Osteoblast (primary cell): ENCODE results near the gene TET2. TPM values are rescaled to one million over a fixed set of nuclear protein-coding genes. Genes with fewer than 3 reads are reported as not detected.

Source experiments
- DNase-seq: peaks from one replicate; pipeline ENCODE4 v3.0.0; 2011; ENCODE audit warnings: low spot score, mixed read lengths; ENCODE audit not compliant: insufficient read length; ENCODE audit errors: missing footprints
- H2AFZ ChIP-seq: 2 replicates; pipeline ENCODE4 v1.6.0; 2011; ENCODE audit warnings: mild to moderate bottlenecking, low read length
- H3K27ac ChIP-seq: 2 replicates; pipeline ENCODE4 v1.5.1; 2011; ENCODE audit warnings: mild to moderate bottlenecking, low read depth, low read length, moderate library complexity
- H3K27me3 ChIP-seq: 2 replicates; pipeline ENCODE4 v1.6.0; 2012; ENCODE audit warnings: mild to moderate bottlenecking, control low read depth, inconsistent platforms, low read length, moderate library complexity; ENCODE audit not compliant: insufficient read depth
- H3K36me3 ChIP-seq: 2 replicates; pipeline ENCODE4 v1.5.1; 2011; ENCODE audit warnings: mild to moderate bottlenecking, low read length, control low read depth, moderate library complexity; ENCODE audit not compliant: insufficient read depth
- H3K4me1 ChIP-seq: 2 replicates; pipeline ENCODE4 v1.5.1; 2011; ENCODE audit warnings: mild to moderate bottlenecking, low read length, control low read depth, moderate library complexity; ENCODE audit not compliant: insufficient read depth
- H3K4me2 ChIP-seq: 2 replicates; pipeline ENCODE4 v1.6.0; 2011; ENCODE audit warnings: mild to moderate bottlenecking, low read length; ENCODE audit not compliant: insufficient read depth
- H3K4me3 ChIP-seq: fragments of 200-600 bp; sonication (generic); 3 replicates; pipeline ENCODE4 v1.5.1; 2012; ENCODE audit warnings: mild to moderate bottlenecking, low read length, inconsistent platforms; ENCODE audit not compliant: insufficient read depth
- H3K79me2 ChIP-seq: 2 replicates; pipeline ENCODE4 v1.6.0; 2012; ENCODE audit warnings: mild to moderate bottlenecking, low read length, control low read depth, inconsistent platforms; ENCODE audit not compliant: insufficient read depth
- H3K9me3 ChIP-seq: 2 replicates; pipeline ENCODE4 v1.5.1; 2011; ENCODE audit warnings: low read depth, low read length, control low read depth
- H4K20me1 ChIP-seq: 2 replicates; pipeline ENCODE4 v1.6.0; 2012; ENCODE audit warnings: mild to moderate bottlenecking, low read length, control low read depth; ENCODE audit not compliant: insufficient read depth
- total RNA-seq: library from RNA; depleted of rRNA; stranded (reverse); fragments of >200 nt; gene quantifications from 2 replicates; pipeline ENCODE4 v1.2.3, GENCODE V29; 2012
- TF ChIP-seq, protein P1 (sequence below): IDR thresholded peaks from 2 replicates; pipeline ENCODE4 v1.5.1; 2011; ENCODE audit warnings: mild to moderate bottlenecking, low read depth, low read length, moderate library complexity; ENCODE audit errors: extremely low read depth

TET2 gene
- total RNA-seq, 1 donor = 15.9 TPM

- Histone ChIP-seq H3K4me2 (no peak overlapping the region), H3K79me2 (no peaks in the 10 kb centered on the region), H2AFZ (no peak overlapping the region), H3K4me3 (no peak overlapping the region), H3K4me1 (no peaks in the 10 kb centered on the region), H3K9me3 (no peaks in the 10 kb centered on the region), H3K27ac (no peak overlapping the region), H3K27me3 (no peaks in the 10 kb centered on the region), H3K36me3 (no peaks in the 10 kb centered on the region), H4K20me1 (no peaks in the 10 kb centered on the region)
- TF ChIP-seq, protein P1, sequence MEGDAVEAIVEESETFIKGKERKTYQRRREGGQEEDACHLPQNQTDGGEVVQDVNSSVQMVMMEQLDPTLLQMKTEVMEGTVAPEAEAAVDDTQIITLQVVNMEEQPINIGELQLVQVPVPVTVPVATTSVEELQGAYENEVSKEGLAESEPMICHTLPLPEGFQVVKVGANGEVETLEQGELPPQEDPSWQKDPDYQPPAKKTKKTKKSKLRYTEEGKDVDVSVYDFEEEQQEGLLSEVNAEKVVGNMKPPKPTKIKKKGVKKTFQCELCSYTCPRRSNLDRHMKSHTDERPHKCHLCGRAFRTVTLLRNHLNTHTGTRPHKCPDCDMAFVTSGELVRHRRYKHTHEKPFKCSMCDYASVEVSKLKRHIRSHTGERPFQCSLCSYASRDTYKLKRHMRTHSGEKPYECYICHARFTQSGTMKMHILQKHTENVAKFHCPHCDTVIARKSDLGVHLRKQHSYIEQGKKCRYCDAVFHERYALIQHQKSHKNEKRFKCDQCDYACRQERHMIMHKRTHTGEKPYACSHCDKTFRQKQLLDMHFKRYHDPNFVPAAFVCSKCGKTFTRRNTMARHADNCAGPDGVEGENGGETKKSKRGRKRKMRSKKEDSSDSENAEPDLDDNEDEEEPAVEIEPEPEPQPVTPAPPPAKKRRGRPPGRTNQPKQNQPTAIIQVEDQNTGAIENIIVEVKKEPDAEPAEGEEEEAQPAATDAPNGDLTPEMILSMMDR = no peak
- no peak for DNase-seq
Observed at GRCh38 chr4:105230287-105230686, 83.6 kb downstream of the TET2 start.

DNA sequence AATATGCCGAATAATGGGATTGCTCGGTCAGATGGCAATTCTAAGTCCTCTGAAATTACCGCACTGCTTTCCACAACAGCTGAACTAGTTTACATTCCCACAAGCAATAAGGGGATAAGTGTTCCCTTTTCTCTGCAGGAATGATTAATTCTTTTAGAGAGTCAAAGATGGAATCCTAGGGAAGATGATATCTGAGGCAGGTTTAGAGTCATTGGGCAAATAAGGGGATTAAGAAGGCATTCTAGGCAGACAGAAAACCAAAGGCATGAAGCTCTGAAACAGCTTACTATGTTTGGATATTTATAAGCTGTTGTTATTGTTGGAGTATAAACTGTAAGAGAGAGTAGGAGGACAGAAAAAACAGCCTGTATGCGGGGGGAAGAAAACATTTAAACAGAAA is 85.7 kb downstream of the TET2 start:
- Histone ChIP-seq H3K27me3 (no peaks in the 10 kb centered on the region), H3K9me3 (no peaks in the 10 kb centered on the region), H3K4me2 (no peak overlapping the region), H3K4me3 (no peak overlapping the region), H4K20me1 (no peaks in the 10 kb centered on the region), H3K36me3 (peaks cover 4% of the 10 kb centered on the region), H3K27ac (no peak overlapping the region), H3K79me2 (no peaks in the 10 kb centered on the region), H2AFZ (no peak overlapping the region), H3K4me1 (no peaks in the 10 kb centered on the region)
- TF ChIP-seq, protein P1 = no peak
- DNase-seq = no peak

DNA sequence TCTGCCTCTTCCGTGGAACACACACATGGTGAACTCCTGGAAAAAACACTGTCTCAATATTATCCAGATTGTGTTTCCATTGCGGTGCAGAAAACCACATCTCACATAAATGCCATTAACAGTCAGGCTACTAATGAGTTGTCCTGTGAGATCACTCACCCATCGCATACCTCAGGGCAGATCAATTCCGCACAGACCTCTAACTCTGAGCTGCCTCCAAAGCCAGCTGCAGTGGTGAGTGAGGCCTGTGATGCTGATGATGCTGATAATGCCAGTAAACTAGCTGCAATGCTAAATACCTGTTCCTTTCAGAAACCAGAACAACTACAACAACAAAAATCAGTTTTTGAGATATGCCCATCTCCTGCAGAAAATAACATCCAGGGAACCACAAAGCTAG is 87.9 kb downstream of the TET2 start:
- Histone ChIP-seq H3K4me3 (no peak overlapping the region), H3K27me3 (no peaks in the 10 kb centered on the region), H3K27ac (no peak overlapping the region), H3K4me1 (no peaks in the 10 kb centered on the region), H4K20me1 (no peaks in the 10 kb centered on the region), H3K9me3 (no peaks in the 10 kb centered on the region), H3K4me2 (no peak overlapping the region), H3K79me2 (no peaks in the 10 kb centered on the region), H2AFZ (no peak overlapping the region), H3K36me3 (peaks cover 4% of the 10 kb centered on the region)
- no peak for DNase-seq
- TF ChIP-seq, protein P1 = no peak

- TF ChIP-seq, protein P1 = no peak
- Histone ChIP-seq H3K27ac (no peak overlapping the region), H3K4me2 (no peak overlapping the region), H3K36me3 (peaks cover 4% of the 10 kb centered on the region), H3K4me1 (no peaks in the 10 kb centered on the region), H3K79me2 (no peaks in the 10 kb centered on the region), H2AFZ (no peak overlapping the region), H4K20me1 (no peaks in the 10 kb centered on the region), H3K27me3 (no peaks in the 10 kb centered on the region), H3K9me3 (no peaks in the 10 kb centered on the region), H3K4me3 (no peak overlapping the region)
- no peak for DNase-seq
Observed at GRCh38 chr4:105236202-105236915, 89.7 kb downstream of the TET2 start.
